ENCODE data around the gene YPEL1.
"Not testable (repeated sequence)": the region's sequence is repeated elsewhere in the genome, so short reads cannot be mapped to it uniquely, and the experiment has no call there.

YPEL1 gene

GRCh38 chr22:21681566-21682370 lies 53.8 kb downstream of the YPEL1 start:
- no peak for DNase-seq

- no peak for DNase-seq
Measured at GRCh38 chr22:21680830-21681565, 54.6 kb downstream of the YPEL1 start.

- DNase-seq, result no peak
Measured at GRCh38 chr22:21679383-21679782, 56.2 kb downstream of the YPEL1 start.

- DNase-seq, result not testable (repeated sequence)
Measured at GRCh38 chr22:21678842-21679241, 56.8 kb downstream of the YPEL1 start.

- no peak for DNase-seq
Measured at GRCh38 chr22:21677606-21678443, 57.8 kb downstream of the YPEL1 start.

GRCh38 chr22:21674638-21675245 lies 60.9 kb downstream of the YPEL1 start:
- DNase-seq, result no peak

- no peak for DNase-seq
Measured at GRCh38 chr22:21673534-21674321, 61.9 kb downstream of the YPEL1 start.

- no peak for DNase-seq
Measured at GRCh38 chr22:21672107-21672629, 63.4 kb downstream of the YPEL1 start.

- DNase-seq, result no peak
Measured at GRCh38 chr22:21669026-21669425, 66.6 kb downstream of the YPEL1 start.

GRCh38 chr22:21666786-21667185 lies 68.8 kb downstream of the YPEL1 start:
- no peak for DNase-seq

- DNase-seq, result no peak
Measured at GRCh38 chr22:21665047-21665851, 70.3 kb downstream of the YPEL1 start.

- no peak for DNase-seq
Measured at GRCh38 chr22:21663738-21664137, 71.9 kb downstream of the YPEL1 start.

GRCh38 chr22:21661991-21662390 lies 73.6 kb downstream of the YPEL1 start:
- DNase-seq, result no peak

- DNase-seq, result no peak
Measured at GRCh38 chr22:21660904-21661303, 74.7 kb downstream of the YPEL1 start.

GRCh38 chr22:21659864-21660525 lies 75.6 kb downstream of the YPEL1 start:
- no peak for DNase-seq

GRCh38 chr22:21657360-21658032 lies 78.1 kb downstream of the YPEL1 start:
- peak; percentile 72 for DNase-seq

GRCh38 chr22:21657020-21657359 lies 78.6 kb downstream of the YPEL1 start:
- DNase-seq, result no peak

- no peak for DNase-seq
Measured at GRCh38 chr22:21652547-21653545, 82.7 kb downstream of the YPEL1 start.

Data from right hindlimb (tissue), 1 donor.